K562 (cell line): ENCODE results near the gene TMED10. TPM values are rescaled to one million over a fixed set of nuclear protein-coding genes. Genes with fewer than 3 reads are reported as not detected.

ENCODE experiments used
- CAMTA2 ChIP-seq: fragments of 250-450 bp; sonication (Bioruptor Pico); conservative IDR thresholded peaks from 2 replicates; pipeline ENCODE4 v1.5.1; 2022
- CBX2 ChIP-seq: fragments of 200-600 bp; sonication (generic); IDR thresholded peaks from one replicate; pipeline ENCODE4 v1.6.1; 2012; ENCODE audit warnings: mild to moderate bottlenecking, low read length, inconsistent platforms; ENCODE audit not compliant: insufficient read depth, poor library complexity, severe bottlenecking
- E4F1 ChIP-seq: fragments of 250-450 bp; sonication (Bioruptor Pico); IDR thresholded peaks from 2 replicates; pipeline ENCODE4 v1.5.0; 2021; ENCODE audit warnings: mild to moderate bottlenecking, borderline replicate concordance
- ETV5 ChIP-seq: sonication (generic); formaldehyde crosslinking; IDR thresholded peaks from 2 replicates; pipeline ENCODE4 v1.4.0; 2020; ENCODE audit warnings: low read depth, mild to moderate bottlenecking, missing genetic modification reagents
- LEF1 ChIP-seq: fragments of 450-650 bp; IDR thresholded peaks from 2 replicates; pipeline ENCODE4 v1.6.1; 2016; ENCODE audit warnings: mild to moderate bottlenecking
- MAZ ChIP-seq, 2 experiments: fragments of 450-650 bp in 1 of 2; sonication (generic) in 1 of 2; formaldehyde crosslinking; IDR thresholded peaks in 1 of 2; conservative IDR thresholded peaks in 1 of 2; 2 replicates each; pipeline versions ENCODE4 v1.4.0 to v1.5.0; 2020; ENCODE audit warnings: mild to moderate bottlenecking in 1 of 2, missing genetic modification reagents in 1 of 2
- NCOA6 ChIP-seq: fragments of 450-650 bp; IDR thresholded peaks from 2 replicates; pipeline ENCODE4 v1.6.1; 2017; ENCODE audit warnings: mild to moderate bottlenecking
- PRDM10 ChIP-seq: fragments of 450-650 bp; IDR thresholded peaks from 2 replicates; pipeline ENCODE4 v1.6.1; 2018; ENCODE audit not compliant: partially characterized antibody
- RBM22 ChIP-seq: fragments of 200-400 bp; formaldehyde crosslinking; IDR thresholded peaks from 2 replicates; pipeline ENCODE4 v1.6.1; 2018; ENCODE audit warnings: low read length, low read depth; ENCODE audit not compliant: poor library complexity, severe bottlenecking
- SMAD4 ChIP-seq: fragments of 250-450 bp; sonication (Bioruptor Pico); conservative IDR thresholded peaks from 2 replicates; pipeline ENCODE4 v1.8.0; 2021; ENCODE audit warnings: inconsistent platforms, mild to moderate bottlenecking, moderate library complexity
- polyA plus RNA-seq, 8 experiments: library from polyadenylated mRNA; depleted of rRNA in 4 of 8; stranded (reverse) in 5 of 8; unstranded in 3 of 8; fragments of >200 nt; fragmentation: Nextera tagmentation in 2 of 8; fragmentation: Illumina TruSeq in 1 of 8; extraction: Ambion mirVana in 2 of 8; extraction: Trizol in 1 of 8; gene quantifications; 2 replicates each; pipeline versions ENCODE4 v1.2.1 to v1.2.3, GENCODE V29; 2011 to 2014; ENCODE audit warnings: inconsistent platforms in 1 of 8, missing spikeins in 1 of 8
- total RNA-seq, 7 experiments: library from RNA; depleted of rRNA in 6 of 7; stranded (reverse); fragments of >200 nt in 6 of 7; fragmentation: Illumina TruSeq in 2 of 7; extraction: Trizol in 2 of 7; gene quantifications; 2 replicates each; pipeline versions ENCODE4 v1.2.1 to v1.2.3, GENCODE V29; 2011 to 2021; ENCODE audit warnings: low replicate concordance in 1 of 7

Gene TMED10
- total and polyA plus RNA-seq, 9 of the 15 experiments (the other 6 are each of a cell fraction or from before 2014, with no cell fraction given) = 62.2 to 233 (median 124) TPM

GRCh38 chr14:75191100-75191499 is 14.7 kb upstream of the TMED10 start (continued):
- TF ChIP-seq ETV5 (CRISPR knock-in tag) (no peak), RBM22 (no peak), PRDM10 (no peak), SMAD4 (CRISPR knock-in tag) (no peak), LEF1 (no peak), MAZ (CRISPR knock-in tag; conservative IDR thresholded peaks at IDR 0.05 in 1 of 2, IDR thresholded peaks at IDR 0.05 in 1 of 2) (no peak), CAMTA2 (CRISPR knock-in tag) (no peak), NCOA6 (no peak), E4F1 (CRISPR knock-in tag) (no peak), CBX2 (no peak)
